Stimulated activated CD4-positive, alpha-beta T cell treated with anti-CD3 and anti-CD28 coated beads, TNF-alpha, amount 100 ng/mL, for 48 hours (primary cell): ENCODE results near the gene PRIMPOL.
"Not testable (repeated sequence)": the region's sequence is repeated elsewhere in the genome, so short reads cannot be mapped to it uniquely, and the experiment has no call there.

Experiments used
- DNase-seq, 3 donors: peaks; one replicate each; pipeline ENCODE4 v3.0.0-alpha.2; 2020; ENCODE audit warnings: low read depth in 3 of 3

Gene PRIMPOL

DNA sequence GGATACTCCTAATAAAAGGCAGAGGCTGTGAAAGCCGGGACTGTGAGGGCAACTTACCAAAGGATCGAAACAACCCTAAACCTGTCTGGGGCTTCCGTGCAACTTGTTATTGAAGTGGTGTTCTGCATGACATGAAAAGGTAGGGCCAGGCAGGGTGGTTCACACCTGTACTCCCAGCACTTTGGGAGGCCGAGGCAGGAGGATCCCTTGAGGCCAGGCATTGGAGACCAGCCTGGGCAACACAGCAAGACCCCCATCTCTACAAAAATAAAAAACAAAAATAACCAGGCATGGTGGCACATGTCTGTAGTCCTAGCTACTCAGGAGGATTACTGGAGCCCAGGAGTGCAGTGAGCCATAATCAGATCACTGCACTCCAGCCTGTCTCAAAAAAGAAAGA is 12.6 kb upstream of the PRIMPOL start:
- DNase-seq: no peak

DNA sequence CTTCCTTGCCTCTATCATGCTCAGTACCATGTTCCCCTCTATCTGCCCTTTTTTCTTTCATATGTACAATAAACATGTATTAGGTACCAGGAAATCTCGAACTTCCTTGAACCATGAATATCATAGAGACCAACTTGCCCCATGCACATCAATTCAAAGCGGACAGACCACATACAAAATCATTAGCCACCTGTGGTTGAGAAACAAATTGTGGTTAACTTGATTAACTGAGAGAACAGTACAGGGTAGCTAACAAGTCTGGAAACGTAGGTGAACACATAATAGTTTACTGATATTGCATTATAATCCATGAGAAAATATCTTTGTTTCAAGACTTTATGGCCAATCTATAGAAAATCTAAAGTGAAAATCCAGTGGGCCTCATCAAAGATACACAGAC is 8.5 kb upstream of the PRIMPOL start:
- no peak for DNase-seq

DNA sequence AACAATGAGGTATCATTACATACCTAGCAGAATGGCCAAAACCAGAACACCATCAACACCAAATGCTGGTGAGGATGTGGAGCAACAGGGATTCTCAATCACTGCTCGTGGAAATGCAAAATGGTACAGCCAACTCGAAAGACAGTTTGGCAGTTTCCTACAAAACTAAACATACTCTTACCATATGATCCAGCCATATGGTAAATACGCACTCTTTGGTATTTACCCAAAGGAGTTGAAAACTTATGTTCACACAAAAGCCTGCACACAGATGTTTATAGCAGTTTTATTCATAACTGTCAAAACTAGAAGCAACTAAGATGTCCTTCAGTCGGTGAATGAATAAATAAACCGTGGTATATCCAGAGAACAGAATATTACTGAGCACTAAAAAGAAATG is 8.1 kb upstream of the PRIMPOL start:
- DNase-seq: no peak

DNA sequence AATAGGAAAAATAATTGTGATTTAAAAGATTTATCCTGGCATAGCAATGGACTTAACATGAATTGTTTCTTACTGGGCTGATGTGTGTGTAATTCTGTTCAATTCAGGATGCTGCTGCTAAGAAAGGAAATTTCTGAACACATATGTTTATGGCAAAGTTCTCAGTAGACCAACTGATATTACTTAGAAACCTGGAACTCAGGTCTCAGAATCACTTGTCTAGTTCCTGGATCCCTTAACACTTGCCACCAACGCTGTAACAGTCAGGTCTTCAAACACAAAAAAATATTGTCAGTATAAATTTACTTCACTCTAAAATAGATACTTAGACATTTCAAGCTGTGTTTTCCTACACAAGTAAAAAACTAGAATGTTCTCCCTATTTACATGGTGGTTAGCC is 5.8 kb upstream of the PRIMPOL start:
- DNase-seq: no peak

DNA sequence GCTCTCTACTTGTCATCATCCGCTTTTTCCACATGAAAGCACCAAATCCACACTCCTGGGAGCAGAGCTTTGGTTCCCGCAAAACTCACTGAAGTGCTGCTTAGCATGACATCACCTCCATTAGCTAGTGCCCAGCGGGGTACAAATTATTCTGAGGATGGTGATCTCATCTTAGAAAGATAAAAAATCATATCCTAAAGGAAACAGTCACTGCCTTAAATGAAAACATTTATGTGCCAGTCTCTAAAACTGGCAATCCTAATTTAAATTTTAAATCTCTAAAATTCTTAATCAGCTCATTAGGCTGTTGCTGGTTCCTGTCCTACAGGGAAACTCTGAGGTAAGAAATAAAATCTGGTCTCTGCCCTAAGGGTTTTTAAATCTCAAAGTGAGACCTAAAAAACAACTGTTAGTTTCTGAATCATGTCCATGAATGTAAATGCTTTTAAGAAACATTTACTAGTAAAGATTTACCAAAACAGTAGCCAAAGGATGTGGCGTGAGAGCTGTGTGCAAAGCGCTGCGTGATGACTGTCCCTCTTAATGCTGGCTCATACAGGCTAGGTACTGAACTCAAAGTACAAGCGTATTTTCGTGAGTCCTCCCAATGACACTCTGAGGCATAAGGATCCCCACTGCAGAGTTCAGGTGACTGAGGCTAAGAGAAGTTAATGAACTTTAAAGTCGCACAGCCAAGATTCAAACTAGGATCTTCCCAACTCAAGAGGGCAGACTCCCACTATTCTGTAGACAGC is 4.8 kb upstream of the PRIMPOL start:
- no peak for DNase-seq

DNA sequence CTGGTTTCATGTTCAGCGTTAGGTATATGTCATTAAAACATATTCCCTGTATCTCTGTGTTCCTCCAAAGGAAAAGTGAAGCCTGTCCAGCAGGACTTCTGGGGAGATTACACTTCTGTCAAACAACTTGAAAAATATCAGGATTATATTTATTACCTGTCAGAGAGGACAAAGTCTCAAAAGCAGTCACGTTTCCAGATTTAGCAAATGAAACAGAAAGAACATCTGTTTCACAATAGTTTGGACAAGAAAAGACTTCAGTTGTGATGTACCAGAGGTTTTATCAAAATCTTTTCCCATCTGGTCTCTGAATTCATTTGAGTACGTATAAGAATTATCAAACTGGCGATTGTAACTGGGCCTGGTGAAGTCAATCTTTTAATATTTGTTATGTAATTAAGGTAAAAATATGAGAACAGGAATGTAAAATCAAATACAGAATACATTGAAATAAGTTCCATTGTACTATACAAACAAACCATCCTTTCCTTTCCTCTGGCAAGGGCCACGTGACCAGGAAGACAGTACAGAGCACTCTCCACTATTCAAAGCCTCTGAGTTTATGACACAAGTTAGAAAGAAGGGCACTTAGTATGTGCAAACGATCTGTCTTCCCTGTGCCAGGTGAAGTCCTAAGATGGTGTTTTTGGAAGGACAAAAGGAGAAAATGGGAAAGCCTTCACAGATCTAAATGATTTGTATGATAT is 3.5 kb upstream of the PRIMPOL start:
- DNase-seq: no peak

DNA sequence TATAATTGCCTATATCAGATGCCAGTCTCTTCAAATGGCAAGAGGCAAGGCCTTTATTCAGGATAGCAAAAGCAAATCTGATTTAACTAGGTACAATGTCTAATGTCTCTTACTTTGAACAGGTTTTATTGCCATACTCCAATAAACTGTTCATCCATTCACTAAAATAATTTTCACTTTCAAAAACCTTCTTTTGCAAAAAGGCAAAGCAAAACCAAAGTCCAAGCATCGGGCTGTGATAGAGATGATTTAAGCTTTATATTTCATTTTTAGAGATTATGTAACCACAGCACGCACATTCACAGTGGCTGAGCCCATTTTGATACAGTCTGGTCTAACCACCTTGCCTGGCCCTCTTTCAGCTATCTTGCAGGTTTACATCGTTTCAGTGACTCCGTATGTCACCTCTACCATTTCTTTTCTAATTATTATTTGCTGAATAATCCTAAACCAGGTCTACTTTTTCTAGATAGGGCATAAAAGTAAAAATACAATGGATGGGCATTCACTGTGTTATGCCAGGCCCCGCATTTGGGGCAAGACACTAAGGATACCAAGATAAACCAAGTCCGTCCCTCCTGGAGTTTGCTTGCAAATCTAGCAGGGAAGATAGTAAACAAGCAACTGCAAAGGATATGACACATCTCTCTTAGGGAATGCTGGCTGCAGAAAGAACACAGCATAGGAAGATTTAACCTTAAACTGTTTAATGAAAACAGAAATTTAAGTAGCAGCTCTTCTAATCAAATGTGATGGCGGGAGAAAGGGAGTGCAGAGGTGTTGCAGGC is 2.1 kb upstream of the PRIMPOL start:
- DNase-seq: no peak

DNA sequence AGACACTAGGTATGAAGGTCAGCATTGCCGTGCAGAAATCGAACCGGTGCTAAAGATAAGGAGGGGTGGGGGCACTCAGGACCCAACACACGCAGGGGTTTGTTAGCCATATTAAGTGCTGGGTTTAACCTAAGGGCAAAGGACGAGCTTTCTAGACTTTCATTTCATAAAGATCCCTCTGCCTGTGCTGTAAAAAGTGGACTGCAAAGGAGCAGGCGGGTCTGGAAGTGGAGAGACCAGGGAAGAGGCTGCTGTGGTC is 1.6 kb upstream of the PRIMPOL start:
- DNase-seq: no peak

DNA sequence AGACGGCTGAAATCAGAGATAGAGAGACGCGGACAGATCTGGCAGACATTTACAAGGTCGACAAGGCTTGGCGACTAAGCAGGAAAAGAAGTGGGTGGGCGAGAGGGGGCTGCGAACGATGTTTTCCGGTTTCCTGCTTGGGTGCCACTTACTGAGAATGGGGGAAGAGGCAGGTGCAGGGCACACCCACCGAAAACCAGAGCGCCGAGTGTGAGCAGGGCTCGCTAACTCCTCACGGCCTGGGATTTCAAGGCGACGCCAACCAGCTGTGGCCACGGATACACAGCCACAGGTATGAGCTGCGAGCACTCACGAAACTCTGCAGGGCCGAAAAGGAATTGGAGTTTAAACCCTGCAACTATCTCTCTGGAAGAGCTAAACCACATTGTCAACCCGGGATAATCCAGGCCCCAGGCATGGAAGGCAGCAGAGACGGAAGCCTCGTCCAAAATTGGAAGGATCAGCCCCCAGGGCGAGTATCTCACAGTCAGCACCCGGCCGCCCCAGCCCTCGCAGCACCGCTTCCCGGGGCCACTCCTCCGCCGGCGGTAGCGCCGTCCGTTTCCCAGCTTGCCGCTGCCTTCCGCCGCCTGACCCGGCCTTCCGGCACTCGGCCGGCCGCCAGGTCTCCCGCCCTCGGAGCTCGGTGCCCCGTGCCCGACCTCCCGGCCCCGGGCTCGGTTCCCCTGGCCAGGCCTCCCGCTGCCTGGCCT is 1.1 kb upstream of the PRIMPOL start:
- DNase-seq: no peak

DNA sequence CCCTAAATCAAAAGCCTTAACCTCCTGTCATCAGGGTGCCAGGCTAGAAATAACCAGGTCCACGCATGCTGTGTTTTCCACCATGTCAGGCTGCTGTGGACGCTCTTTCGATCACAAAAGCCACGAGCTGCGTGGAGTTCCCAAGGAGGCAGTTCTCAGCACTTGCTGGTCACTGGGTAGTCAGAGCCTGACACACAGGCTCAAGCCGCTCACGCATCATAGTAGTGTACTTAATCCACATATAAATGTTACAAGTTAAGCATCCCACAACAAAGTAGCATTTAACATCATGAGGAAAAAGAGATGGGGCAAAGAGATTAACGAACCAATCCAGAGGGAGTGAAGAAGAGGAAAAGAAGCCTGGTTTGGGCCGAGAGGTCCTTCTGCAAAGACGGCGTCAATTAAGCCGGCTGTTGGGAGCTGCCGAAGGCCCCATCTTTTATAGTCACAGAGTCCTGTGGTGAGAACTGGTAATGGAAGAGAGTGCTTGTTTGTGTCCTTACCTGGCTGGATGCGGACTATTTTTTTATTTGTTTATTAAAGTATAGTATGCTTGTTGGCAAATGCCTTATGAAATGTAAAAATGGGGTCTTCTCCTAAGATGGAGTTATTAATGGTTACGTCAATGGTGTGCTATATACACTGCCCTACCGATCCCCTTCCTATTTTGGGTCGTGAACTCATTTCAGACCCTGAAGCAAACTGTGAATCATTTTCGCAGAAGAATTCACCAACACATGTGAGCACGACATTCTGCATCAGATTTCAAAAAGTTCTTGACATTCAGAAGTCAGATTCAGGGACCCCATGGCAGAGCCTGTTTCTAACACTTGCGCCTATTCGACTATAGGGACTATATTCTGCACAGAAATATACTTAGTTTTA is 675 bp downstream of the PRIMPOL start:
- no peak for DNase-seq

DNA sequence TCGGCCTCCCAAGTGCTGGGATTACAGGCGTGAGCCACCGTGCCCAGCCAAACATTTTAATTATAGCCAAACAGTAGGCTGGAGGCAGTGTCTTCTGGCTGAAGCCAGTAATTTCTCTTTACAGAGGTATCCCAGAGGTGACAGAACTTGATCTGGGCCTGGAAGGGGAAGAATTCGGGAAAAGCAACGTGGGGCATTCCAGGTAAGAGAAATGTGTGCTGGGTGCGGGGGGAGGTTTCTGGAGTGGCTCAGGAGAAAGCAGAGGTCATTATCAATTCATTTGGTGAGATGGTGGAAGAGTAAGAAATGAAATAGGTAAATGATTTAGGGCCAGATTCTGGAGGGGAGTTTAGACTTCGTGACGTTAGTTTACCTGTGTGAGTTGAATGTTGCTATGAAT is 2.4 kb downstream of the PRIMPOL start:
- DNase-seq: no peak

DNA sequence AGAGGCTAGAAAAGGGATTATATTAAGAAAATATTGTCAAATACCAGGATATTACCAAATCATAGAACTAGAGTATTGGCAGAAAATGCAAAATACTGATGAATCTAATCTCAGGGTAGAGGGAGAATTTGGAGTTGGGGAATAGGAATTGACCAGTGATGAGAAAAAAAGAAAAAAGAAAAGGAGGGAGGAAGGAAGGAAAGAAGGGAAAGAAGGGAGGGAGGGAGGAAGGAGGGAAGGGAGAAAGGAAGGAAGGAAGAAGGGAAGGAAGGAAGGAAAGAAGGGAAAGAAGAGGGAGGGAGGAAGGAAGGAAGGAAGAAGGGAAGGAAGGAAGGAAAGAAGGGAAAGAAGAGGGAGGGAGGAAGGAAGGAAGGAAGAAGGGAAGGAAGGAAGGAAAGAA is 3.1 kb downstream of the PRIMPOL start:
- not testable (repeated sequence) for DNase-seq

DNA sequence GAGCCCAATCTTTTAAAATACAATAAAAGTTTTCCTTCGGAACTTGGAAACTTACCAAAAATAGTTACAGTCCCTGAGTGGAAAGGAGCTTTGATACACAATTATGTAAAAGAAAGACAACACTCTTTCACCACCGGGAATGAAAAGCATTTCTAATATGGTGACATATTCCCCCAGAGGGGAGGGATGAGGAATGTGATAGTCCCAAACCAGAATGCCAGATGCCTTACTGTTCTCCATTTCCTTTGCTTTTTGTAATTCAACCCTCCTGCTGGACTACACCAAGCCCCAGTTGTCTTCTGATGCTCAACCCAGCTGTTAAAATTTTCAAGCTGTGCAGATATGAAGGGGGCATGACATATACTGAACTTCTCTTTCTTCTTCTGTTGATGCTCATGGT is 4.1 kb downstream of the PRIMPOL start:
- DNase-seq: no peak

DNA sequence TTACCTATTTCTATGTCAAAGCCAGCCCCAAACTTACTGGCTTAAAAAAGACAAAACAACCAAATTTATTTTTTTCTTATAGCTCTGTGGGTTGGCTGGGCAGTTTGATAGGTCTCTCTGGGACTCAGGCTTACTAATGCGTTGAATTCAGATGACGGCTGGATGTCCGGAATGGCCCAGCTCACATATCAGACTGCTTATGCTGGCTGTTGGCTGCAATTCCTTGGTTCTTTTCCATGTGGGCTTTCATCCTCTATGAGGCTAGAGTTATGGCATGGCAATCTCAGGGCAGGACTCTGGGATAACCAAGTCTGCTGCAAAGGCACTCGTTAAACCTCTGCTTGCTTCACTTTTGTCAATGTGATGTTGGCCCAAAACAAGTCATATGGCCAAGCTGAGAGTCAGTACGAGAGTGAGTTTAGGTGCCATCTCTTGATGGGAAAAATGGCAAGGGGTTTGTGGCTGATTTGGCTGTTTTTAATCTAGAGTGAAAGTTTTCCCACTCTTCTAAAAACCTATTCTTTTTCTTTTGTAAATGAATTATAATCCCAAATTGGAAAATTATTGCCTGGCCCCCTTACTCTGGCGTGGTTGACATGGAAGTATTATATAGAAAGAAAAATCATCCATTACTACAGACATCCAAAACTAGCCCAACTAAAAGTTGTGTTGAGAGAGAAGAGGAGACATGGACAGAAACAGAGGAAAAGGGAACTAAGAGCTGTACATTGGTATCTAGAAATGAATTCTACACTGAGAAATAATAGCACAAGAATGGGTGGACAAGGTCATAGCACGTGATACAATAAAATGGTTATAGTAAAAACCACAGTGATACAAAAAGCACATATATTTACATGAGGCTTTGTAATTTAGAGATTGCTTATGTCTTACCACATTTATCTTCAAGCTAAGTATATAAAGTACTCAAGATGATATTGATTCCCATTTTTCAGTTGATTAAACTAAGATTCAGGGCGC is 6.6 kb downstream of the PRIMPOL start:
- no peak for DNase-seq

DNA sequence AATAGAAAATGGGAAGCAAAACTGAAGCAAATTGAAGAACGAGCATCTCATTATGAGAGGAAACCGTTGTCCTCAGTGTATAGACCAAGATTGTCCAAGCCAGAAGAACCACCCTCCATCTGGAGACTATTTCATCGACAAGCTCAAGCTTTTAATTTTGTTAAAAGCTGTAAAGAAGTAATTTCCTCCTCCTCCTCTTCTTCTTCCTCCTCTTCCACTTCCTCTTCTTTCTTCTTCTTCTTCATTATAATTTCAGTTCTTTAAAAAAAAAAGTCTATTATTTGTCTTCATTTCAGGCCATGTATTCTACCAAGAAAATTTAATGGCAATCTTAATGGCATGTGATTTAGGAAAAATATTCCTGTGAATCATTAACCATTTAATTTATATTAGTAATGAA is 7.6 kb downstream of the PRIMPOL start:
- no peak for DNase-seq

DNA sequence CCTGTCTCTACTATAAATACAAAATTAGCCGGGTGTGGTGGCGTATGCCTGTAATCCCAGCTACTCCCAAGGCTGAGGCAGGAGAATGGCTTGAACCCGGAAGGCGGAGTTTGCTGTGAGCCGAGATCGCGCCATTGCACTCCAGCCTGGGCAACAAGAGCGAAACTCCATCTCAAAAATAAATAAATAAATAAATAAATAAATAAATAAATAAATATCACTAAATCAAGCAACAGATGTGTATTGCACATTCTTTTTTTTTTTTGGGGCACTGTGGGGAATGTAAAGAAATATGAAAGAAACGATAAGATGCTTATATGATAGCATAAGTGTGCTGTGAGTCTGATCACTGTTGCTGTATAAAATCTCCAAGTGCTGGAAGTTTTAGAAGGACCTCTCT is 8.3 kb downstream of the PRIMPOL start:
- not testable (repeated sequence) for DNase-seq

DNA sequence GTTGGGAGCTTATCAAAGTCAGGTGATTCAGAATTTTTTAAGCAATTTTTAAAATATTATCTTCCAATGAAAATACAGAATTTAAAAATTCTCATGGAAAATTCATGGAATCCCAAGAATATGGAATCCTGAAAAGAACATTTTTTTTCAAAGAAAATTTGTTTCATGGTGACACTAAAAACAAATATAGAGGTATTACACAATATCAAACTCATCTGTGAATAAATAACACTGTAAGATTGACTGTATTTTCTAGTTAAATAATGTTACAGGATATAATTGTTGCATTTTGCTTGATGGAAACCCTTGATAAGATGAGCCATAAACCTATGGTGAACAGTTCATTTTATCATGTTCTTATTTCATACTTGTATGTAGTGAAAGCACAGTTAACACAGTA is 11.4 kb downstream of the PRIMPOL start:
- DNase-seq: no peak

DNA sequence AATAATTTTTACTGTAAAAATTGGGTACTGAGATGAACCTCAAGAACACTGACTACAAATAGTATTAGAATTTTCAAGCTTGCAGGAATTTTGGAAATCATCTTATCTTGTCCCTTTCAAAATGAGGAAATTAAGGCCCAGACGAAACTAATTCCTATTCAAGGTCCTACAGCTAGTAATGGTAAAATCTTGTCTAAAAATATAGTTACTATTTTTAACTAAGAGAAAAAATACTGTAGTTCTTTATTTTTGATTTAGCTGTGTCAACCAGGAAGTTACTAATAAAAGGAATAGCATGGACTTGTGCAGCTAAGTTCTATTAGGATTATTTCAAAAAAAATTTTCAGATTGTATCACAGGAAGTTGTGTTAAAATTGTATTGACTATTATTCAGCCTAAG is 12.7 kb downstream of the PRIMPOL start:
- no peak for DNase-seq

DNA sequence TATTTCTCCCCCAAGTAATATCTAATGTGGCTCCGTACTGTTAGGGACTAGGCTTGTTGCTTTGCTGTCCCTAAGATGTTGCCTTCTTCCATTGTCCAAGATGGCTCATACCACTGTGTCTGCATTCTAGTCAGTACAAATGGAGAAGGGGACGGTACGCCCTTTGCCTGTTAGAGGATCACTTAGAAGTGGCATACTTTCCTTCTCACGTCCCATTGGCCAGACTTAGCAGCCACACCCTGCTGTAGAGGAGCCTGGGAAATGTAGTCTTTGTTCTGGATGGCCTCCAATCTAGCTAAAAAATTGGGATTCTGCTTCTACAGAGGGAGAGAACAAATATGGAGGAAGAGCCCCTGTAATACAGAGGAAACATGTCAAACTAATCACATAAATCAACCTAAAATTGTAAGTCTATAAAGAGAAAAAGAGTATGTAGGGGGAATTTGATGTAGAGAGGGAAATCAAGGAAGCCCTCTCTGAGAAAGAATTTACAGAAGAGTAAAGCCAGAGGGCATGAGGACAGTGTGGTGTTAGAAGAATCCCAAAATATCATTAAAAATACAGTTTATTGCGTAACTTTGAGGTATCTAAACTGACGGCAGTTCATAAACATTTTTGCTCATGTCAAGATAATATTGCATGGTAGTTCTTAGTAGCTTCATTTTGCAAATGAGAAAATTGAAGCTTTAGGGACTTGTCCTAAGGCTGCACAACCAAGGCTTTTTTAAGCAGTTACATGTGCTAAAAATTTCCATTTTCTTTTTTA is 15.1 kb downstream of the PRIMPOL start:
- DNase-seq: no peak
